Pancreas (tissue), 10 donors: ENCODE measurements around the gene MCC. TPM values are rescaled to one million over a fixed set of nuclear protein-coding genes. Genes with fewer than 3 reads are reported as not detected.

Source experiments
- ATAC-seq, 4 donors: fragments of 200-7000 bp; cut with Tn5 transposase; one replicate each; pipeline versions ENCODE4 v1.8.0 to v1.9.1; 2020; ENCODE audit warnings: mild to moderate bottlenecking in 4 of 4, moderate library complexity in 4 of 4
- DNase-seq, 6 donors: peaks; one replicate each; pipeline ENCODE4 v3.0.0-alpha.2; 2020
- FAIRE-seq: peaks from 2 replicates; lab custom pipeline; 2012; peaks lifted over from hg19 to GRCh38; lab: Jason Lieb, UNC
- H3K27ac ChIP-seq, 4 donors: fragments of 200-600 bp; sonication (generic); 1 replicate in 3 of 4; 2 replicates in 1 of 4; pipeline versions ENCODE4 v1.5.0 to v1.8.0; 2020
- H3K27me3 ChIP-seq, 4 donors: fragments of 200-600 bp; one replicate each; pipeline ENCODE4 v1.8.0; 2021
- H3K36me3 ChIP-seq, 3 donors: fragments of 200-600 bp; sonication (generic) in 1 of 3; one replicate each; pipeline versions ENCODE4 v1.5.0 to v1.8.0; 2020 to 2021
- H3K4me1 ChIP-seq, 3 donors: fragments of 200-600 bp; one replicate each; pipeline ENCODE4 v1.8.0; 2021
- H3K4me3 ChIP-seq, 4 donors: fragments of 200-600 bp; sonication (generic) in 2 of 4; one replicate each; pipeline versions ENCODE4 v1.5.0 to v1.8.0; 2020 to 2021
- H3K9me3 ChIP-seq, 4 donors: fragments of 200-600 bp; one replicate each; pipeline ENCODE4 v1.8.0; 2021
- CTCF ChIP-seq, 4 donors: fragments of 200-600 bp; sonication (generic) in 3 of 4; IDR thresholded peaks; one replicate each; pipeline versions ENCODE4 v1.5.0 to v1.8.0; 2021; ENCODE audit warnings: antibody characterized with exemption in 4 of 4
- WGBS, 2 donors: extraction: QIAGEN DNeasy Blood & Tissue Kit; methylation state at CpG; one replicate each; pipeline ENCODE4 v1.1.7; 2013; 5-methylcytosine and 5-hydroxymethylcytosine counted together
- intact Hi-C, 3 donors: fragments of 100-400 bp; cut with DNase I; formaldehyde crosslinking; loops; one replicate each; pipeline versions ENCODE4 v1.11.1 to v1.14.2; 2022
- polyA plus RNA-seq, 2 donors: library from polyadenylated mRNA; stranded (reverse); fragments of 200-250 nt; gene quantifications; one replicate each; pipeline ENCODE4 v1.2.3, GENCODE V29; 2013
- total RNA-seq, 6 donors: library from RNA; stranded (reverse); fragmentation: NEBNext Ultra II Directional in 4 of 6; extraction: Animal tissue kit (Norgen Biotek cat#: 25700) in 4 of 6; gene quantifications; one replicate each; pipeline versions ENCODE4 v1.2.1 to v1.2.4, GENCODE V29; 2021 to 2023
- donor health status: healthy with polysubstance abuse.
- donor health status: DM: no; HTN: no; CAD: no; lungs with moderate emphysema.
- donor health status: DM: no; HTN: no; CAD: no.
- donor health status: control.
- donor health status: control.
- donor health status: Bipolar disorder and iron deficiency.
- donor health status: DM: yes; HTN: yes; CAD: no.
- donor health status: DM: no; HTN: no; CAD: no.
- donor health status: DM: no; HTN: no; CAD: no.
- donor health status: DM: yes; HTN: yes; CAD: no.

The MCC gene
- total and polyA plus RNA-seq, 8 donors, result 1.3 to 8.3 (median 4.0) TPM

GRCh38 chr5:113230711-113231652 lies 257.3 kb downstream of the MCC start:
- H3K9me3 ChIP-seq, result no peaks in the 10 kb centered on the region
- H3K27me3 ChIP-seq, result no peaks in the 10 kb centered on the region
- H3K4me3 ChIP-seq, result no peak overlapping the region
- FAIRE-seq (no peak), ATAC-seq (no peak), DNase-seq (no peak)
- WGBS, 2 donors, result 57 to 64% methylated on average over 4 of the region's 4 CpGs
- TF ChIP-seq CTCF (IDR thresholded peaks at IDR 0.05), result no peak
- H3K4me1 ChIP-seq, result no peaks in the 10 kb centered on the region
- H3K27ac ChIP-seq, result no peak overlapping the region
- H3K36me3 ChIP-seq, result no peaks in the 10 kb centered on the region
- intact Hi-C loops, result no loop called here

DNA sequence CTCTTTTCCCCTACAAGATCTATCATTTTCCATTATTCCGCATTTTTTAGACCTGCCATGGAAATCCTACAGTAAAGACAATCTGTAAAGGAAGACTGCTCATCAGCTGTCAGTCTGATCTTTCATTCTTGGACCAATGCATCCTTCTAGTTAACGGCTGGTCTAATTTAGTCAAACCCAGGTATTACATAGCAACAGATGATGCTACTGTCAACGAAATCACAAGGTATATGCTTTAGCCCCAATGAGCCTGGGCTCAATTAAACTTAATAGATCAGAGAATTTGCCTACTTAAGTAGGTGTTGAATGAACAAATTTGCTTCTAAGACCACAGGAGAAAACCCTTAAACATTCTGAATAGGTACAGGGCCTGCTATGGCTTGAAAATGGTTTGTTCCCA lies 260.5 kb downstream of the MCC start:
- no peaks in the 10 kb centered on the region for H3K9me3 ChIP-seq
- no peak for TF ChIP-seq CTCF (IDR thresholded peaks at IDR 0.05)
- ATAC-seq (no peak), FAIRE-seq (no peak), DNase-seq (no peak)
- no peaks in the 10 kb centered on the region for H3K4me1 ChIP-seq
- H3K27me3 ChIP-seq, result no peaks in the 10 kb centered on the region
- H3K4me3 ChIP-seq, result no peak overlapping the region
- H3K36me3 ChIP-seq, result no peaks in the 10 kb centered on the region
- no peak overlapping the region for H3K27ac ChIP-seq
- 54 to 70% methylated on average over 3 of the region's 3 CpGs for WGBS, 2 donors
- intact Hi-C loops, result no loop called here

DNA sequence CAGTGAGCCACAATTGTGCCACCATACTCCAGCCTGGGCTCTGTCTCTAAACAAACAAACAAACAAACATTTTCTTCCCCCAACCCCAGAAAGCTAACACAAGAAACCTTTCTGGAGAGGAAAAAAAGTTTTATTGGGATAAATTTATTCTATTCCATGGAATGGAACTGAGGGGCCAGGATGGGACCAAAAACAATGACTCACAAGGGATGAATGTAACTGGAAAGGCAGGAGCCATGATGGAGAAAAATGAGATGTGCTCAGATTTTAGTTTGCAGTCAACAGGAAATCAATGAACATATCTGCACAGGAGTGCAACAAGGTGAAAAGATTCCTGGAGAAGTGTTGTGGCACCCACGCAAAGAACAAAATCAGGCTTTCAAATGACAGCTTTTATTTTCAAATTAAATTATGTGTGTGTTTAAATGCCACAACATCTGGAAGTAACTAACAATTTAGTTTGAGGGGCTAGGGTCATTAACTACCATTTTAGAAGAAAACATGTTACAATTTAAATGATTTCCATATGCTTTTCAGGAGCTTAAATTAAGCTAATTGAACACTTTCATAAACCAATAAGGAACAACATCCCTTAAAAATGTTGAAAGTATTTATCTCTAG lies 262.0 kb downstream of the MCC start:
- DNase-seq, result no peak
- FAIRE-seq, result no peak
- H3K4me1 ChIP-seq, result no peaks in the 10 kb centered on the region
- no peaks in the 10 kb centered on the region for H3K27me3 ChIP-seq
- no peaks in the 10 kb centered on the region for H3K36me3 ChIP-seq
- WGBS, 2 donors, result 94 to 98% methylated on average over 1 of the region's 1 CpG
- H3K4me3 ChIP-seq, result no peak overlapping the region
- TF ChIP-seq CTCF (IDR thresholded peaks at IDR 0.05), result no peak
- ATAC-seq, result no peak
- no peak overlapping the region for H3K27ac ChIP-seq
- intact Hi-C loops, result no loop called here
- no peaks in the 10 kb centered on the region for H3K9me3 ChIP-seq

- no peaks in the 10 kb centered on the region for H3K4me1 ChIP-seq
- FAIRE-seq (no peak), ATAC-seq (no peak), DNase-seq (no peak)
- no peaks in the 10 kb centered on the region for H3K27me3 ChIP-seq
- H3K27ac ChIP-seq, result no peak overlapping the region
- H3K4me3 ChIP-seq, result no peak overlapping the region
- no peaks in the 10 kb centered on the region for H3K9me3 ChIP-seq
- H3K36me3 ChIP-seq, result no peaks in the 10 kb centered on the region
- intact Hi-C loops, result no loop called here
- TF ChIP-seq CTCF (IDR thresholded peaks at IDR 0.05), result no peak
- 69 to 72% methylated on average over 2 of the region's 2 CpGs for WGBS, 2 donors
These were observed 263.0 kb downstream of the MCC start for GRCh38 chr5:113225259-113225658.
